ENCODE results near the gene SAMD4A.

SAMD4A gene

GRCh38 chr14:54675236-54676128, 108.6 kb downstream of the SAMD4A start:
- DNase-seq (ENCODE audit: low read depth in 3 of 3, low spot score in 1 of 3), result no peak

GRCh38 chr14:54676812-54677708, 110.1 kb downstream of the SAMD4A start:
- no peak for DNase-seq (ENCODE audit: low read depth in 3 of 3, low spot score in 1 of 3)

- no peak for DNase-seq (ENCODE audit: low read depth in 3 of 3, low spot score in 1 of 3)
Observed at GRCh38 chr14:54680651-54681050, 113.7 kb downstream of the SAMD4A start.

- no peak for DNase-seq (ENCODE audit: low read depth in 3 of 3, low spot score in 1 of 3)
Observed at GRCh38 chr14:54681811-54682261, 114.9 kb downstream of the SAMD4A start.

GRCh38 chr14:54682578-54682977, 115.7 kb downstream of the SAMD4A start:
- no peak for DNase-seq (ENCODE audit: low read depth in 3 of 3, low spot score in 1 of 3)

GRCh38 chr14:54683882-54684794, 117.2 kb downstream of the SAMD4A start:
- DNase-seq (ENCODE audit: low read depth in 3 of 3, low spot score in 1 of 3), result no peak

GRCh38 chr14:54685286-54685845, 118.4 kb downstream of the SAMD4A start:
- no peak for DNase-seq (ENCODE audit: low read depth in 3 of 3, low spot score in 1 of 3)

GRCh38 chr14:54686219-54686870, 119.4 kb downstream of the SAMD4A start:
- DNase-seq (ENCODE audit: low read depth in 3 of 3, low spot score in 1 of 3), result no peak

GRCh38 chr14:54686871-54687749, 120.2 kb downstream of the SAMD4A start:
- no peak for DNase-seq (ENCODE audit: low read depth in 3 of 3, low spot score in 1 of 3)

GRCh38 chr14:54687750-54688119, 120.8 kb downstream of the SAMD4A start:
- DNase-seq (ENCODE audit: low read depth in 3 of 3, low spot score in 1 of 3), result no peak

GRCh38 chr14:54688229-54688628, 121.3 kb downstream of the SAMD4A start:
- no peak for DNase-seq (ENCODE audit: low read depth in 3 of 3, low spot score in 1 of 3)

- DNase-seq (ENCODE audit: low read depth in 3 of 3, low spot score in 1 of 3), result no peak
Observed at GRCh38 chr14:54689928-54690327, 123.0 kb downstream of the SAMD4A start.

- no peak for DNase-seq (ENCODE audit: low read depth in 3 of 3, low spot score in 1 of 3)
Observed at GRCh38 chr14:54690887-54691286, 124.0 kb downstream of the SAMD4A start.

GRCh38 chr14:54691525-54692283, 124.8 kb downstream of the SAMD4A start:
- peak in 1 of 3 donors; percentile 36 for DNase-seq (ENCODE audit: low read depth in 3 of 3, low spot score in 1 of 3)

- DNase-seq (ENCODE audit: low read depth in 3 of 3, low spot score in 1 of 3), result no peak
Observed at GRCh38 chr14:54692284-54692772, 125.4 kb downstream of the SAMD4A start.

GRCh38 chr14:54693761-54694160, 126.8 kb downstream of the SAMD4A start:
- no peak for DNase-seq (ENCODE audit: low read depth in 3 of 3, low spot score in 1 of 3)

GRCh38 chr14:54695196-54695595, 128.3 kb downstream of the SAMD4A start:
- no peak for DNase-seq (ENCODE audit: low read depth in 3 of 3, low spot score in 1 of 3)

- DNase-seq (ENCODE audit: low read depth in 3 of 3, low spot score in 1 of 3), result no peak
Observed at GRCh38 chr14:54697001-54697400, 130.1 kb downstream of the SAMD4A start.

Measured in stimulated activated CD4-positive, alpha-beta T cell treated with anti-CD3 and anti-CD28 coated beads, TNF-alpha, amount 100 ng/mL, for 1 hour (primary cell).